ENCODE measurements around the gene SLC30A3.
A peak's percentile ranks its signal among the peaks of the same experiment; 100 is the strongest.

Gene SLC30A3

DNA sequence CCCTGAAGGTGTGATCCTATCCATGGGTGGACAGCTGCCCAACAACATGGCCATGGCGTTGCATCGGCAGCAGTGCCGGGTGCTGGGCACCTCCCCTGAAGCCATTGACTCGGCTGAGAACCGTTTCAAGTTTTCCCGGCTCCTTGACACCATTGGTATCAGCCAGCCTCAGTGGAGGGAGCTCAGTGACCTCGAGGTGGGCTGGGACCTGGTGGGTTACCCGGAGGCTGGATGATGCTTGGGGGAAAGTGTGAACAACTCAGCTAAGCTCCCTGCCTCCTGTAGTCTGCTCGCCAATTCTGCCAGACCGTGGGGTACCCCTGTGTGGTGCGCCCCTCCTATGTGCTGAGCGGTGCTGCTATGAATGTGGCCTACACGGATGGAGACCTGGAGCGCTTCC is 29.5 kb downstream of the SLC30A3 start:
- DNase-seq (ENCODE audit: low read depth in 2 of 2), result no peak

DNA sequence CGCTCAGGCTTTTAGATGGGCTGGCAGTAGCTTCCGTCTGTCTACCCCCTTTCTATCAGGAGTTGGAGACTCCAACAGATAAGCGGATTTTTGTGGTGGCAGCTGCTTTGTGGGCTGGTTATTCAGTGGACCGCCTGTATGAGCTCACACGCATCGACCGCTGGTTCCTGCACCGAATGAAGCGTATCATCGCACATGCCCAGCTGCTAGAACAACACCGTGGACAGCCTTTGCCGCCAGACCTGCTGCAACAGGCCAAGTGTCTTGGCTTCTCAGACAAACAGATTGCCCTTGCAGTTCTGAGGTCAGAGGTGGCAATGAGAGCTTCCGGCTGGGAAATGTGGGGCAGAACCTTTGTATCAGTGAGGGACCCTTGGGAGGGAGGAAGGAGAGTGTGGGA is 30.9 kb downstream of the SLC30A3 start:
- no peak for DNase-seq (ENCODE audit: low read depth in 2 of 2)

DNA sequence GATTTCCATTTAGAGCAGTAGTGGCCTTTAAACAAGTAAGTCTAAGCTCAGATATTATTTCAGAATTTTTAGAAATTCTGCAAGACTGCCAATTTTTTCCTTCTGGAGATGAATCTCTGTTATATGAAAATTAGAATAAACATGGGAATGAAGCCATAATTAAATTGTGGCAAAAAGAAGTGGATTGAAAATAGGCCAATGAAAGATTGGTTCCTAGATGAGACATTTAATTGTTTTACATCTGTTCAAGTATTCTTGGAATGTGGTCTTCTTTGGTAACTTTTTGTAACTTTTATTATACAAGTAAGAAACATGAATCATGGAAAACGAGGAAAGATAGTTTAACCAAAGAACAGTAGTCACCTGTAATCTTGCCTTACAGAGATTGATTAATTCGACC is 35.3 kb downstream of the SLC30A3 start:
- no peak for DNase-seq (ENCODE audit: low read depth in 2 of 2)

DNA sequence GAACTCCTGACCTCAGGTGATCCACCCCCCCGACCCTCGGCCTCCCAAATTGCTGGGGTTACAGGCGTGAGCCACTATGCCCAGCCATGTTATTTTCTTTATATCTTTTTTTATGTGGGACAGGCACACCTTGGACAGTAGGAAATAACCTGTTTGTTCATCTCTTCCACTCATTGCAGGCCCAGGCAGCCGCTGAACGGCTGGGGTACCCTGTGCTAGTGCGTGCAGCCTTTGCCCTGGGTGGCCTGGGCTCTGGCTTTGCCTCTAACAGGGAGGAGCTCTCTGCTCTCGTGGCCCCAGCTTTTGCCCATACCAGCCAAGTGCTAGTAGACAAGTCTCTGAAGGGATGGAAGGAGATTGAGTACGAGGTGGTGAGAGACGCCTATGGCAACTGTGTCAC is 37.3 kb downstream of the SLC30A3 start:
- DNase-seq (ENCODE audit: low read depth in 2 of 2), result no peak

DNA sequence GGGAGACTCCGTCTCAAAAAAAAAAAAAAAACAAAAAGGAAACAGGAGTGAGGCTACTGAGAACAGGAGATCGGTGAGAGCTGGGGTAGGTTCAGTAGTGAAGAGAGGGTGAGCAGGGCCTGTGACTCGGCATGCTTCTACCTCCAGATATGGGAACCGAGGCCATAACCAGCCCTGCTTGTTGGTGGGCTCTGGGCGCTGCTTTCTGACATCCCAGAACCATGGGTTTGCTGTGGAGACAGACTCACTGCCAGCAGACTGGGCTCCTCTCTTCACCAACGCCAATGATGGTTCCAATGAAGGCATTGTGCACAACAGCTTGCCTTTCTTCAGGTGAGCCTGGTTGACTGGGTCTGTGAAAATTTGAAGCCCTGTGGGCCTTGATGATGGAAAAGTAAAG is 39.4 kb downstream of the SLC30A3 start:
- no peak for DNase-seq (ENCODE audit: low read depth in 2 of 2)

DNA sequence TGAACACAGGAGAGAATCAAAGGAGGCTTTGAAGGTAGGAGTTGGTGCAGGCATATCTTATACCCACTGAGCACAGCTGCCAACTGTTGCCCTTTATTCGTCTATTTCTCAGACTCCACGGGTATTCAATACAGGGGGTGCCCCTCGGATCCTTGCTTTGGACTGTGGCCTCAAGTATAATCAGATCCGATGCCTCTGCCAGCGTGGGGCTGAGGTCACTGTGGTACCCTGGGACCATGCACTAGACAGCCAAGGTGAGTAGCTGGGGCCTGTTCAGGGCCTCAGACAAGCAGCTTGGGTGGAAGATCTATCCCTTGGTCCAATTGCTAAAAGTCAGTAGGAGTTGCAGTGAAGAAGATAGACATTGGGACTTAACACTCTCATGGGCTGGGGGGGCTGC is 40.4 kb downstream of the SLC30A3 start:
- DNase-seq (ENCODE audit: low read depth in 2 of 2), result no peak

DNA sequence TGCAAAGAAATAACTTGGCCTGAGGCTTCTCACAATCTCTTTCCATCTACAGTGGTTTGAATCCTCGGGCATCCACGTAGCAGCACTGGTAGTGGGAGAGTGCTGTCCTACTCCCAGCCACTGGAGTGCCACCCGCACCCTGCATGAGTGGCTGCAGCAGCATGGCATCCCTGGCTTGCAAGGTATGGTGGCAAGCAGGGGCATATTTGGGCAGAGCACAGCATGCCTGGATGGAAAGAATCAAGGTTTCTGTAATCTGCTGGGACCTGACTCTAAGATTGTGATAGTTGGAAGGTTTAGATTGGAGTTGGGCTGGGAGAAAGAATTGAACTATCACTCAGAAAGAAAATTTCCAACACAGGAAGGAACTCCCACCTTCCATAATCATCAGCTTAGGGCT is 41.7 kb downstream of the SLC30A3 start:
- no peak for DNase-seq (ENCODE audit: low read depth in 2 of 2)

DNA sequence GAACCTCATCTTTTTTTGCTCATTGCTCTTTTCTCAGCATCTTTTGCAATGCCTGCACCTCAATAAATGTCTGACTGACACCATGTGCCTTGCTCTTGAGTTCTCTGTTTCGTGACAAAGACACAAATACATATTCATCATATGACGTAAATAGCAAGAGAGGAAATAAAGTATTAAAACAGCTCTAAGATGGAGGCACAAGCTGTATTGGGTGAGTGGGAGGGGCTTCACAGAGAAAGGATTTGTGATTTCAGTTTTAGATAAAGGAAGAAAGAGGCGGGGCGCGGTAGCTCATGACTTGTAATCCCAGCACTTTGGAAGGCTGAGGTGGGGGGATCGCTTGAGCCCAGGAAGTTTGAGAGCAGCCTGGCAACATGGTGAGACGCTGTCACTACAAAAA is 42.8 kb downstream of the SLC30A3 start:
- DNase-seq (ENCODE audit: low read depth in 2 of 2), result no peak

DNA sequence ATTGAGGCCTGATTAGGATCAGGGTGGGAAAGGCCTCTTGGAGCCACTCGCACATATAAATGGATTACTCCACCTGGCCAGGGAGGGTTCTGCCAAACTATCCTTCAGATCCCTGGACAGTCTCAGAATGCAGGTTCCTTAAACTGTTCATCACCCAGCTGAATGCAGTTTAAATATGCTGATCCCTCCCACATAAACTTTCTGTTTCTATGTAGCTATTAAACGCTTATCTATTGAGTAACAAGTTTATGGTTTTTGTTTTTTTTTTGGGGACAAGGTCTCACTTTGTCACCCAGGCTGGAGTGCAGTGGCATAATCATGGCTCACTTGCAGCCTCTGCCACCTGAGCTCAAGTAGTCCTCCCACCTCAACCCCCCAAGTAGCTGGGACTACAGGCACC is 43.8 kb downstream of the SLC30A3 start:
- no peak for DNase-seq (ENCODE audit: low read depth in 2 of 2)

DNA sequence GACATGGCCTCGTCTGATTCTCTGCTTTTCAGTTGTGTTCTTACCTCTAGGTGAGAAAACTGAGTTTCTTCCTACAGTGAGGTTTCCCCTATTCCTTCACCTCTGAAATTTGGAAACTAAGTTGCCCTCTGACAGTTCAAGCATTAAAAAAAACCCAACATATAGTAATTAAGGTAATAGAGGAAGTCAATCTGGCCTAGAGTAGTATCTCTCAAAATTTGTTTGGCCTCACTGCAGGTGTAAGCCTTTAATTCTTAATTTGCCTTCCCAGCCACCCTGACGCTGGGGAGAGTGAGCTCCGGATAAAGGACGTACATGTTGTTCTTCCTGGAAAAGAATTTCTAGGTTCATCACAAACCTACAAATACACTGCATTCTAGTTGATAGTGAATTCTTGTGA is 44.2 kb downstream of the SLC30A3 start:
- DNase-seq (ENCODE audit: low read depth in 2 of 2), result no peak

DNA sequence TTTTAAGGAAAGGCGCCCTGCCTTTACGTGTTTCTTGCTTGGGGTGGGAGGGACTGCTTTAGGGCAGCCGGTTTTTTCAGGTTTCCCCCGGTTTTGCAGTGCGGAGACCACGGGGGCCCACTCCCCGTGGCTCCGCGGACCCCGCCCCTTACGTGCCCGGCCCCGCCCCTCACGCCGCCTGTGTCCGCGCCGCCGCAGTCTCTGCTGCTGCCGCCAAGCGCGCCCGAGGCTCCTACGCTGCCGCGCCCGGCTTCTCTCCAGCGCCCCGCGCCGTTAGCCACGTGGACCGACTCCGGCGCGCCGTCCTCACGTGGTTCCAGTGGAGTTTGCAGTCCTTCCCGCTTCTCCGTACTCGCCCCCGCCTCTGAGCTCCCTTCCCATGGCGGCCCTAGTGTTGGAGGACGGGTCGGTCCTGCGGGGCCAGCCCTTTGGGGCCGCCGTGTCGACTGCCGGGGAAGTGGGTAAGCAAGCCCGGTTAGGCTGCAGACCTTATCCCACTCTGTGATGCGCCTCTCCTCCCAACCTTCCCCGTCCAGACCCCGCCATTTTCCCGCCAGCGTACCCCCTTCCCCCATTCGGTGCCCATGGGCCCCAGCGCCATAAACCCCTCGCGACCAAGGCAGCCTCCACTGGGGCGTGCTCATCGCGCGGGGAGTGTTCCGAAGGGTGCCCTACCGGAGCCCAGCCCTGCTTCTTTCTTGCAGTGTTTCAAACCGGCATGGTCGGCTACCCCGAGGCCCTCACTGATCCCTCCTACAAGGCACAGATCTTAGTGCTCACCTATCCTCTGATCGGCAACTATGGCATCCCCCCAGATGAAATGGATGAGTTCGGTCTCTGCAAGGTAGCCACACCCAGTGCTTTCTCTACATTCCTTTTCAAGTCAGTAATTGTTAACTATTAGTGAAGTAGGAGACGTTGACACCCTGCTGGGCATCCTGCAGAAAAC is 45.4 kb downstream of the SLC30A3 start, which contains the start of gene CAD:
CAD (plus strand) TSS at position 197 of the 949 bp plus-strand sequence; CDS start at position 380, 183 bp downstream.
- DNase-seq (ENCODE audit: low read depth in 2 of 2), result peak; percentile 88 to 90

DNA sequence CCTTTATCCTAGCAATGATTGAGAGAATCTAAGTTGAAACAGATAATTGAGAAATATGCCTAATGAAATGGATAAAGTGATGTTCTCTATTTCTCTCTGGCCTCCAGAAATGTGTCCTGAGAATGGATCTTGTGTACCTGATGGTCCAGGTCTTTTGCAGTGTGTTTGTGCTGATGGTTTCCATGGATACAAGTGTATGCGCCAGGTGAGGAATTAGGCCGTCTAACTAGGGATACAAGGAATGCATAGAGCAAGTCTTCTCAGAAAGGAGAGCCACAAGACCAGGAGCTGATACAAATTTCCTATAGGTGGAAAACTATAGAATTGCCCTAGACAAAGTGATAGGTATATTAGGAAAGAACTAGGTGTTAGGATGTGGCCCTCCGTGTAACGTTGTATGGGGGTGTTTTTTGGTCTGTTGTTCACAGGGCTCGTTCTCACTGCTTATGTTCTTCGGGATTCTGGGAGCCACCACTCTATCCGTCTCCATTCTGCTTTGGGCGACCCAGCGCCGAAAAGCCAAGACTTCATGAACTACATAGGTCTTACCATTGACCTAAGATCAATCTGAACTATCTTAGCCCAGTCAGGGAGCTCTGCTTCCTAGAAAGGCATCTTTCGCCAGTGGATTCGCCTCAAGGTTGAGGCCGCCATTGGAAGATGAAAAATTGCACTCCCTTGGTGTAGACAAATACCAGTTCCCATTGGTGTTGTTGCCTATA is 46.3 kb downstream of the SLC30A3 start:
- DNase-seq (ENCODE audit: low read depth in 2 of 2), result no peak

DNA sequence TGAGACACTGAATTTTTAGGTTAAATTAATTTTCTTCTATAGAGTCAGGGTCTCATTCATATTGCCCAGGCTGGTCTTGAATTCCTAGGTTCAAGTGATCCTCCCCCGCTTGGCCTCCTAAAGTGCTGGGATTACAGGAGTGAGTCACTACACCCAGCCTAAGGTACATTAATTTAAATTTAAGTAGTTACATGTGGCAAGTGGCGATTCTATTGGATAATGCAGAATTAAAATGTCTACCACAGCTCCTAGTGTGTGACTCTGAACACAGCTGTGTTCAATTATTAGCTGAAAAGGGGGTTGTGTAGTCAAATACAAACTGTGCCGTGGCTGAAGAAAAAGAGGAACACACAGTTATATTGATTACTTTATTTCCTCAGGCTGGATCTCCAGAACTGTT is 47.9 kb downstream of the SLC30A3 start:
- DNase-seq (ENCODE audit: low read depth in 2 of 2), result no peak

DNA sequence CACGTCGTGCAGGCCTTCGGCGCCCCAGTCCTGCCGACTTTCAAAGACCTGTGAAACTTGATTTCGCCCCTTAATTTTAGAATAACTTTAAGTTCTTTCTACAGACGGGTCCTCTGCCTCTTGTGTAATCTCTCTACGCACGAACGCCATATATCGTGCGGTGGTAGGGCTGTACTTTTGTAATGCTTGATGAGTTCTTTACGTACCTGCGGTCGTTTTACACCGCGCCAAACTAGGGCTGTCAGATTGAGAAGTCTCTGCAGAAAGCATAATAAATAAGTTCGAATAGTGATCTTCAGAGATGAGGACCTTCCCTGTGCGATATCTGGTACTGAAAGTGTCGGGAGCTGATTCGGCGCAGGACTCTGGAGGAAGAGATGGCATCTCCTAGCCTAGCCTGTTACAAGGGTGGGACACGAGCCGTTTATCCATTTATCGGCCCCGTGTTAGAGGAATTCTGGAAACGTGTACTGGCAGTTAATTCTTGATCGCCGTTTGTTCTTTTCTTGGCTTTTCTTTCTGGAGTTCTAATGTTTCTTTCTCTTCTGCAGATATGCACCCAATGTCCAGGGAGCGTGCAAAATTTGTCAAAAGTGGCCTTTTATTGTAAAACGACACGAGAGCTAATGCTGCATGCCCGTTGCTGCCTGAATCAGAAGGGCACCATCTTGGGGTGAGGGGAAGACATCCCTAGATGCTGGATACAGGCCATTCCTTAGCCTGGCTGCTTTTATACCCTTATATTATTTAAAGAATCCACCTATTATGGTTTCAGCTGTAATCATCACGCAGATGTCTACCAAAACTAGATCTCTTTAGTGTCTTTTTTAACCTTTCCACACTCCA is 50.0 kb downstream of the SLC30A3 start:
- DNase-seq (ENCODE audit: low read depth in 2 of 2), result peak in 1 of 2 donors; percentile 24

DNA sequence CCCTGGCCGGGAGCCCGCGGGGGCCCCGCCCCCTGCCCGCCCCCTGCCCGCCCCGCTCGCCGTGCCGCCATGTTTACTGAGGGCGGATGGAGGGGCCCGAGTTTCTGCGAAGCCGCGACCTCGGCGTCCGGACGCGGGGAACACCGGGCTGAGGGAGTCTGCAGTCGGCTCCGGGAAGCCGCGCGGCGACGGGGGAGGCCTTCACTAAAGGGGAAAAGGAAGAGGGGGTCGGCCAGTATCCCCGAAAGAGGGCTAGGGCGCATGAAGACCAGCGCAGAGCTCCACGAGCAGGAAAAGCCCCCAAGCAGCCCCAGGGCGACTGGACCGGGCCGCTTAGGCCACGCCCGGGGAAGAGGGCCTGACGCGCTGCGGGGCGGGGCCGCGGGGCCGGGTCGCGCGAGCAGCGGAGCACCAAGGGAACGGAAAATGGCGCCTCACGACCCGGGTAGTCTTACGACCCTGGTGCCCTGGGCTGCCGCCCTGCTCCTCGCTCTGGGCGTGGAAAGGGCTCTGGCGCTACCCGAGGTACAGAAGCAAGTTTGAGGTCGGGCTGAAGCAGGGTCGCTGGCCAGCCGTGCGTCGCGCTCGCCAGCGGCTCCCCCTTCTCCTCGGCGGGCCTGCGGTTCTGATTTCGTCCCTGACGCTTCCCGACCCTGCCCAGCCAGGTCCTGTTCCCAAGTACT is 50.8 kb downstream of the SLC30A3 start, which contains the start of the genes ATRAID and SLC5A6:
ATRAID (plus strand) TSS at position 99 of the 683 bp plus-strand sequence; CDS start at position 427, 328 bp downstream.
SLC5A6 (minus strand) TSS at position 326 of the 683 bp plus-strand sequence. CDS start 4,618 bp downstream, outside the sequence.
- peak; percentile 80 to 85 for DNase-seq (ENCODE audit: low read depth in 2 of 2)

DNA sequence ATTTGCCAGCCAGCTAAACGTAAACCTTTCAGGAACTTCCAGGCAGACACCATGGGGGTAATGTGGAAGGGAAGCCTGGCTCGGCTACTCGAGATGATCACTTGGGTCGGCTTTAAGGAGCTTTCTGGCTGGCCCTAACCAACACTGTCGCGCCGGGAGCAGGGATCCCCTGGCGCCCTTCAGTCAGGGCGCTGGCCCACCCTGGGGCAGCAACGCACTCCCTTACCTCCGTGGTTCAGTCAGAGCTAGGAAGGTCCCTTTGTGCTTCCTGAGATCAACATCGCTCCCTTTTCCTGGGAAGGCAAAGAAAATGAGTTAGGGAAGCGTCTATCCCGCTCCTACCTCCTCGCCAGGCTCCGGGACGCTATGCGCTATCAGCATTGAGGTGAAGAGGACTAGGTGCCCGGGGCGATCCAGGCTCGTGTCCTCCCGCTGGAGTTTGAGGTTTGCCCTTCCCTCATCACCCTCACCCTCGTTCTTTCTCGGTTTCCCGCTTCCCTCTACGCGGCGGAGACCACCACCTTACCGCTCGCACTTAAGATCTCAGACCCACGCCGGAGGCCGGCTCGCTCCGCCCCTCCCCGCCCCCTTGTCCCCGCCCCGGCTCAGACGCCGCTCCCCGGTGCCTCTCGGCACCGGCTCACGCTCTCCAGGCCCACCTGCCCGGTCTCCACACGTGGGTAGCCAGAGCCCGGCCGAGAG is 51.5 kb downstream of the SLC30A3 start:
- DNase-seq (ENCODE audit: low read depth in 2 of 2), result no peak

DNA sequence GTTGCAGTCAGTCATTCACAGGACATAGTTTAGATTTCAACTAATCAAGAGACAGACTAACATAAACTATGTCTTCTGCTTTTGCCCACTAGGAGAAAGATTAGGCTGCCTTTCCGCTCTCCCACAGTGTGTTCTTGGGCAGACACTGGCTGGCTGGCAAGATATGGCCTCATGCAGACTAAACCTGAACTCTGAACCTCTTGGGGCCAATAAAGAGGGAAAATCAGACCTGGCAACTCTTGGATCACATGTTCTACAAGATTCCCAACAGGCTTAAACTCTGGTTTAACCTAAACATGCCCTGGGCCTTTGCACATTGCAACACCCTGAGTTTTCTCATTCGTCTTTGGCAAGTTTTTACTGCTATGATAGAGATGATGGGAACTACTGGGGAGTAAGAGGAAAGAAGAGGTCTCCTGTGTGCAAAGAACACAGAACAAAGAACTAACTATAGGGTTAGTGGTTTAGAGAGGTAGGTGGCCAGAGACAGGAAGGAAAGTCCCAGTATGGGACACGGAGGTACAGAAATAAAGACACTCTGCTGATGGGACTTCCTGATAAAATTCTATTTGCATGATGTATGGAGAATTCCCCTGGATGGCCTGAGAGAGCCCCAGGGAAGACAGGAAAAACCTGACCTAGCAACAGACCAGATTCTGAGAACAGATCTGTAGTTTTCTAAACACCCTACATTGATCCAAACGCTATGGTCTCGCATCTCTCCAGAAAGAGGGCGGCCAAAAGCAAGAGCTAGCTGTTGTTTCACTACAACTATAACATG is 53.0 kb downstream of the SLC30A3 start:
- DNase-seq (ENCODE audit: low read depth in 2 of 2), result no peak

DNA sequence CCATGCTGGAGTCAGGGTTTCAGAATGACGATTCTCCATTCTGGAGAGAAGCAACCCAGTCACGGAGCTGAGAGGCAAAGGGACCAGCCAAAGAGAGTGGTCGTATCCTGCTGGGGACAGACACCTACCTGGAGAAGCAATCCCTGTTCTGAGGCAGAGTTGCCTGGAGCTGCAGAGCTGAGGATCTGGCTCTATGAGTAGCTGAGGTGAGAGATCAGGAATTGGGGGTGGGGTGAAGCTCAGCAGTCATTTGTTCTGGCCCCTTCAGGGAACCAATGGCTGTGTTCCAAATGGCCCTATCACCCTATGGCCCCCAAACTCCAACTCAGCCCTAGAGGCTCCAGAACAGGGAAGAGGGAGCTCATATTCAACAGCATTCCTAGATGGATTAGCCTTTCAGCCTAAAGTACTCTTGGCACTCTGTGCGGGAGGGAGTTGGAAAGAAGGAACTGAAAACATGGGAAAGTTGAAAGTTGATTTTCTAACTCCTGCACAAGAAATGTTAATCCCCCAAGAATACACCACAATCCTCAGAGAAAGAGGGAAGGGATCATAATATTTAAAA is 54.3 kb downstream of the SLC30A3 start:
- DNase-seq (ENCODE audit: low read depth in 2 of 2), result no peak

DNA sequence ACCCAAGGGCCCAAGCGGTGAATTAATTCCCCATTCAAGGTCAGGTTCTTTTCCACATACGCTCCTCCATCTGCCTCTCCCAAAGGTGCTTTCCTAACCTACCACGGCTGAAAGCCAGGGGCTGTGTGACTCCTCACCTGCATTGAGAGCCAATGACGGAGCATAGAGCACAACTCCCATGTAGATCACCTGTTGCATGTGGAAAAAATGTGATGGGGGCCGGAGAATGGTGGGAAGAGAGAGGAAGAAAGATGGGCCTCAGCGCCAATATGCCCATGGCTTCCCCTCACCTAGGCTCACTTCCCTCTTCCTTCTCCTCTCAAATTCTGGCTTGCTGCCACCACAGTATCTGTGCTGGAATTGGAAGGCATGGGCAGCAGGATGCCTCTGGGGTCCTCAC is 56.5 kb downstream of the SLC30A3 start:
- no peak for DNase-seq (ENCODE audit: low read depth in 2 of 2)
